HUES6 (cell line): ENCODE data around the gene ALPL.
A peak's percentile ranks its signal among the peaks of the same experiment; 100 is the strongest.

ENCODE experiments used
- H3K27ac ChIP-seq: 2 replicates; pipeline ENCODE4 v1.7.0; 2013; ENCODE audit warnings: low read depth, mild to moderate bottlenecking, low read length, inconsistent platforms
- H3K27me3 ChIP-seq: 2 replicates; pipeline ENCODE4 v1.6.1; 2013; ENCODE audit warnings: low read length; ENCODE audit not compliant: control insufficient read depth, insufficient read depth
- H3K36me3 ChIP-seq: 2 replicates; pipeline ENCODE4 v1.6.1; 2013; ENCODE audit warnings: low read length; ENCODE audit not compliant: control insufficient read depth, insufficient read depth
- H3K4me1 ChIP-seq: 2 replicates; pipeline ENCODE4 v1.6.1; 2013; ENCODE audit warnings: low read length; ENCODE audit not compliant: control insufficient read depth, insufficient read depth
- H3K4me3 ChIP-seq: 2 replicates; pipeline ENCODE4 v1.5.1; 2013; ENCODE audit warnings: low read depth, low read length
- H3K9ac ChIP-seq: one replicate; pipeline ENCODE4 v1.6.1; 2013; ENCODE audit warnings: mild to moderate bottlenecking, low read length
- H3K9me3 ChIP-seq: 2 replicates; pipeline ENCODE4 v1.6.1; 2013; ENCODE audit warnings: low read depth, low read length; ENCODE audit not compliant: control insufficient read depth, insufficient read depth

ALPL gene

GRCh38 chr1:21621761-21622436, 112.7 kb downstream of the ALPL start:
- Histone ChIP-seq H3K9me3 (no peaks in the 10 kb centered on the region), H3K27me3 (peaks cover 28% of the 10 kb centered on the region), H3K4me1 (peaks cover 35% of the 10 kb centered on the region), H3K36me3 (no peaks in the 10 kb centered on the region), H3K9ac (no peak overlapping the region), H3K4me3 (peak overlapping the region; percentile 56), H3K27ac (no peak overlapping the region)

GRCh38 chr1:21622466-21623315, 113.5 kb downstream of the ALPL start:
- Histone ChIP-seq H3K36me3 (no peaks in the 10 kb centered on the region), H3K9me3 (no peaks in the 10 kb centered on the region), H3K4me1 (peaks cover 36% of the 10 kb centered on the region), H3K27me3 (peaks cover 28% of the 10 kb centered on the region), H3K27ac (no peak overlapping the region), H3K4me3 (peak overlapping the region; percentile 67), H3K9ac (peak overlapping the region; percentile 22)

- H3K4me1 ChIP-seq = peaks cover 32% of the 10 kb centered on the region
- H3K27ac ChIP-seq = no peak overlapping the region
- H3K36me3 ChIP-seq = no peaks in the 10 kb centered on the region
- H3K4me3 ChIP-seq = no peak overlapping the region
- no peak overlapping the region for H3K9ac ChIP-seq
- H3K27me3 ChIP-seq = peaks cover 28% of the 10 kb centered on the region
- no peaks in the 10 kb centered on the region for H3K9me3 ChIP-seq
Observed at GRCh38 chr1:21623410-21623961, 114.3 kb downstream of the ALPL start.

- peaks cover 22% of the 10 kb centered on the region for H3K27me3 ChIP-seq
- H3K9ac ChIP-seq = no peak overlapping the region
- H3K4me3 ChIP-seq = no peak overlapping the region
- H3K9me3 ChIP-seq = no peaks in the 10 kb centered on the region
- H3K4me1 ChIP-seq = peaks cover 30% of the 10 kb centered on the region
- no peaks in the 10 kb centered on the region for H3K36me3 ChIP-seq
- no peak overlapping the region for H3K27ac ChIP-seq
Observed at GRCh38 chr1:21624571-21625389, 115.6 kb downstream of the ALPL start.

- Histone ChIP-seq H3K36me3 (no peaks in the 10 kb centered on the region), H3K4me3 (no peak overlapping the region), H3K9ac (no peak overlapping the region), H3K9me3 (no peaks in the 10 kb centered on the region), H3K27ac (no peak overlapping the region), H3K4me1 (peaks cover 30% of the 10 kb centered on the region), H3K27me3 (peaks cover 15% of the 10 kb centered on the region)
Observed at GRCh38 chr1:21625390-21626190, 116.4 kb downstream of the ALPL start.

- Histone ChIP-seq H3K9me3 (no peaks in the 10 kb centered on the region), H3K36me3 (no peaks in the 10 kb centered on the region), H3K27me3 (peaks cover 2% of the 10 kb centered on the region), H3K4me1 (peaks cover 33% of the 10 kb centered on the region), H3K4me3 (no peak overlapping the region), H3K9ac (no peak overlapping the region), H3K27ac (no peak overlapping the region)
Observed at GRCh38 chr1:21626921-21627339, 117.7 kb downstream of the ALPL start.
